Caco-2 (cell line): ENCODE results near the gene ZFHX3. TPM values are rescaled to one million over a fixed set of nuclear protein-coding genes. Genes with fewer than 3 reads are reported as not detected.

Experiments
- BruUV-seq: library from RNA; stranded (reverse); fragments of 400-500 nt; replicated peaks from 2 replicates; lab custom pipeline; 2021; lab: Mats Ljungman, UMichigan
- CTCF ChIA-PET: fragments of 300-600 bp; sonication (Branson Sonifier 250); formaldehyde crosslinking; loops from one replicate; lab custom pipeline; 2022; ENCODE audit warnings: antibody characterized with exemption; lab: Charles Lee
- POLR2A ChIA-PET: fragments of 300-600 bp; sonication (Branson Sonifier 250); formaldehyde crosslinking; loops from one replicate; lab custom pipeline; 2022; ENCODE audit warnings: antibody characterized with exemption; lab: Charles Lee
- DNase-seq, 2 experiments: peaks; one replicate each; pipeline versions ENCODE4 v3.0.0 to v3.0.0-alpha.2; 2020 to 2022
- H3K27me3 ChIP-seq: replicated peaks from 2 replicates; pipeline ENCODE4 v1.6.0; 2011; ENCODE audit warnings: low read length; ENCODE audit not compliant: control insufficient read depth, insufficient read depth
- H3K36me3 ChIP-seq: 2 replicates; pipeline ENCODE4 v1.5.1; 2011; ENCODE audit warnings: low read length; ENCODE audit not compliant: control insufficient read depth, insufficient read depth
- H3K4me1 ChIP-seq: fragments of 250-450 bp; sonication (Bioruptor Pico); 2 replicates; pipeline ENCODE4 v1.5.1; 2020; ENCODE audit warnings: mild to moderate bottlenecking
- H3K4me3 ChIP-seq: 2 replicates; pipeline ENCODE4 v1.5.1; 2011; ENCODE audit warnings: low read depth, mild to moderate bottlenecking, control low read depth, low read length
- H3K9me3 ChIP-seq: fragments of 250-450 bp; sonication (Bioruptor Pico); 2 replicates; pipeline ENCODE4 v1.5.1; 2020; ENCODE audit warnings: mild to moderate bottlenecking, moderate library complexity
- H3K27ac Mint-ChIP-seq: one replicate; pipeline ENCODE4 v1.8.0; 2022; ENCODE audit warnings: mixed read lengths; ENCODE audit not compliant: unreplicated experiment
- H3K27me3 Mint-ChIP-seq: one replicate; pipeline ENCODE4 v1.8.0; 2022; ENCODE audit warnings: mixed read lengths; ENCODE audit not compliant: insufficient read depth, unreplicated experiment
- H3K36me3 Mint-ChIP-seq: one replicate; pipeline ENCODE4 v1.8.0; 2022; ENCODE audit warnings: mild to moderate bottlenecking, mixed read lengths; ENCODE audit not compliant: insufficient read depth, unreplicated experiment
- H3K4me1 Mint-ChIP-seq: one replicate; pipeline ENCODE4 v1.8.0; 2022; ENCODE audit warnings: low read depth, mixed read lengths; ENCODE audit not compliant: unreplicated experiment
- H3K4me3 Mint-ChIP-seq: one replicate; pipeline ENCODE4 v1.8.0; 2022; ENCODE audit warnings: mild to moderate bottlenecking, moderate library complexity, mixed read lengths; ENCODE audit not compliant: unreplicated experiment
- H3K9me3 Mint-ChIP-seq: one replicate; pipeline ENCODE4 v1.8.0; 2022; ENCODE audit warnings: mixed read lengths; ENCODE audit not compliant: unreplicated experiment
- CTCF ChIP-seq, 2 experiments: fragments of 200-600 bp in 1 of 2; IDR thresholded peaks; 1 replicate in 1 of 2; 2 replicates in 1 of 2; pipeline versions ENCODE4 v1.5.1 to v1.8.0; 2011 to 2022; ENCODE audit warnings: antibody characterized with exemption in 1 of 2, control low read depth in 1 of 2, inconsistent platforms in 1 of 2, low read depth in 1 of 2, low read length in 1 of 2, mild to moderate bottlenecking in 1 of 2, moderate library complexity in 1 of 2; ENCODE audit not compliant: insufficient read depth in 1 of 2, severe bottlenecking in 1 of 2, unreplicated experiment in 1 of 2
- intact Hi-C: fragments of 100-400 bp; cut with micrococcal nuclease; formaldehyde crosslinking; loops from one replicate; pipeline ENCODE4 v1.10.0; 2022; ENCODE audit not compliant: unreplicated experiment
- total RNA-seq: library from RNA; stranded (reverse); gene quantifications from 2 replicates; pipeline ENCODE4 v1.2.3, GENCODE V29; 2022

ZFHX3 gene
- total RNA-seq, 1 experiment from 2014 or later, result 39.9 TPM

DNA sequence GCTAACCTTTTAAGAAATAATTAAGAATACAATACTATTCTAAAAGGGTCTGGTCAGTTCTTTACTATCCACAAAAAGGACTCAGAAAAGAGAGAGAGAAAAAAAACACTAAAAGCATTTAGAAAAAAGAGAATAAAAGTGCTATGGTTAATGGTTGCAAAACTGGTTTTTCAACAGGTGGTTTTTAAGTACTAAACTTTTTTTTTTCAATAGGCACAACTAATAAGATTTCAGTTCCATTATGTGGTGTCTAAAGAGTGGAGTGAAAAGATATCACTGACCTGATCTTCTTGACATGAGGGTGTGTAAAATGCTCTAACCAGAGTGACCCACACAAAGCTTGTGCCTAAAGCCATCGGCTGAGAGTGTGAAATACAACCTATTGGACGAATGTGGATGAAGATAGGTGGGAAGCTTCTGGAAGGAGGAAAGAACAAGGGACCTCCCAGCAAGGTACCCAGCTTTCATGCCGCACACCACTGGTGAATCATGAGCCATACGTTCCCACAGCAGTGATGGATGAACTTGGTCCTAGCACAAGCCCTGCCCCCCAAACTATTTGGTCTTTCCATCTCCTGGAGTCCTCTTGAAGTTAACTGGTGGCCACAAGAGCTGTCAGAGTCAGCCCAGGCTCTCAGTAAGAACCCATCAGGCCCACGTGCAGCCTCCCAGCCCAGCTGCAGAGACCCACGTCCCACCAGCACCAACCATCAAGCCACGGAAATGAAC, 103.0 kb downstream of the ZFHX3 start:
- no peaks in the 10 kb centered on the region for H3K27me3 Mint-ChIP-seq
- H3K27me3 ChIP-seq, result no peaks in the 10 kb centered on the region
- peaks cover 24% of the 10 kb centered on the region for H3K4me1 ChIP-seq
- H3K4me3 ChIP-seq, result no peak overlapping the region
- no peak overlapping the region for H3K27ac Mint-ChIP-seq
- CTCF ChIA-PET, result no interaction called here
- no peaks in the 10 kb centered on the region for H3K9me3 Mint-ChIP-seq
- H3K4me3 Mint-ChIP-seq, result no peak overlapping the region
- peaks cover 61% of the 10 kb centered on the region for H3K36me3 Mint-ChIP-seq
- TF ChIP-seq CTCF (IDR thresholded peaks at IDR 0.05; ENCODE audit: insufficient read depth in 1 of 2, low read depth in 1 of 2, low read length in 1 of 2, severe bottlenecking in 1 of 2, unreplicated experiment in 1 of 2), result no peak
- no peaks in the 10 kb centered on the region for H3K9me3 ChIP-seq
- peaks cover 19% of the 10 kb centered on the region for H3K4me1 Mint-ChIP-seq
- intact Hi-C loops, result no loop called here
- no TSS peak for BruUV-seq
- POLR2A ChIA-PET, result no interaction called here
- H3K36me3 ChIP-seq, result peaks cover 7% of the 10 kb centered on the region
- no peak for DNase-seq

GRCh38 chr16:72942021-72942420, 105.9 kb downstream of the ZFHX3 start:
- no peaks in the 10 kb centered on the region for H3K9me3 ChIP-seq
- peaks cover 45% of the 10 kb centered on the region for H3K36me3 Mint-ChIP-seq
- ChIA-PET POLR2A (no interaction called here), CTCF (interaction anchor here (0.5 kb wide), 1 partner anchor 183 kb away, joined by 3 read pairs; no protein-coding TSS in a partner anchor)
- no peaks in the 10 kb centered on the region for H3K9me3 Mint-ChIP-seq
- H3K4me3 ChIP-seq, result no peak overlapping the region
- H3K4me1 Mint-ChIP-seq, result peaks cover 30% of the 10 kb centered on the region
- H3K27me3 ChIP-seq, result no peaks in the 10 kb centered on the region
- H3K4me3 Mint-ChIP-seq, result no peak overlapping the region
- peaks cover 36% of the 10 kb centered on the region for H3K4me1 ChIP-seq
- H3K27ac Mint-ChIP-seq, result no peak overlapping the region
- BruUV-seq, result no TSS peak
- peaks cover 5% of the 10 kb centered on the region for H3K36me3 ChIP-seq
- H3K27me3 Mint-ChIP-seq, result no peaks in the 10 kb centered on the region
- DNase-seq, result no peak
- TF ChIP-seq CTCF (IDR thresholded peaks at IDR 0.05; ENCODE audit: insufficient read depth in 1 of 2, low read depth in 1 of 2, low read length in 1 of 2, severe bottlenecking in 1 of 2, unreplicated experiment in 1 of 2), result no peak
- intact Hi-C loops, result no loop called here

DNA sequence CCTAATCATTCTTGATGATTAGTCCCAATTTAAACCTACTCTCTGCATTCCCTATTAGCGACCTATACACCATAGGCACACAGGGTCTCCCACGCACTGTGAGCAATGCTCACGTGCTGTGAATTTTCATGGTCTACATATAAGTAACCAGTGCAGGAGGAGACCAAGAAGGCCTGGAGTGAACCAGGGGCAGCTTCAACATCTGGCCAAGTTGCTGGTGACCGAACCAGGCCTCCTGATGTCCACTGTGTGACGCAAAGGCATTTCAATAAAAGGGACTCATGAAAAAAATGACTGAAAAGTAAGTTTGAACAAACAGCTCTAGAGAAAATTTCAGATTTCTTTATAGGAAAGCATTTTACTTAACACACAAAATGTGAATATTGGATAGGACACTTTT, 107.0 kb downstream of the ZFHX3 start:
- H3K4me1 ChIP-seq, result peaks cover 48% of the 10 kb centered on the region
- H3K36me3 Mint-ChIP-seq, result peaks cover 38% of the 10 kb centered on the region
- no peak overlapping the region for H3K4me3 ChIP-seq
- no peaks in the 10 kb centered on the region for H3K9me3 ChIP-seq
- no TSS peak for BruUV-seq
- ChIA-PET CTCF (interaction anchor here (0.7 kb wide), 1 partner anchor 109 kb away, joined by 3 read pairs; no protein-coding TSS in a partner anchor), POLR2A (no interaction called here)
- no peak for DNase-seq
- no peak overlapping the region for H3K27ac Mint-ChIP-seq
- intact Hi-C loops, result no loop called here
- no peak for TF ChIP-seq CTCF (IDR thresholded peaks at IDR 0.05; ENCODE audit: insufficient read depth in 1 of 2, low read depth in 1 of 2, low read length in 1 of 2, severe bottlenecking in 1 of 2, unreplicated experiment in 1 of 2)
- H3K4me1 Mint-ChIP-seq, result peaks cover 40% of the 10 kb centered on the region
- H3K36me3 ChIP-seq, result peaks cover 2% of the 10 kb centered on the region
- no peaks in the 10 kb centered on the region for H3K27me3 ChIP-seq
- no peaks in the 10 kb centered on the region for H3K27me3 Mint-ChIP-seq
- no peaks in the 10 kb centered on the region for H3K9me3 Mint-ChIP-seq
- no peak overlapping the region for H3K4me3 Mint-ChIP-seq
